ENCODE results near the gene AKR1D1. TPM values are rescaled to one million over a fixed set of nuclear protein-coding genes. Genes with fewer than 3 reads are reported as not detected.

AKR1D1 gene
- total RNA-seq, 1 donor: not detected

DNA sequence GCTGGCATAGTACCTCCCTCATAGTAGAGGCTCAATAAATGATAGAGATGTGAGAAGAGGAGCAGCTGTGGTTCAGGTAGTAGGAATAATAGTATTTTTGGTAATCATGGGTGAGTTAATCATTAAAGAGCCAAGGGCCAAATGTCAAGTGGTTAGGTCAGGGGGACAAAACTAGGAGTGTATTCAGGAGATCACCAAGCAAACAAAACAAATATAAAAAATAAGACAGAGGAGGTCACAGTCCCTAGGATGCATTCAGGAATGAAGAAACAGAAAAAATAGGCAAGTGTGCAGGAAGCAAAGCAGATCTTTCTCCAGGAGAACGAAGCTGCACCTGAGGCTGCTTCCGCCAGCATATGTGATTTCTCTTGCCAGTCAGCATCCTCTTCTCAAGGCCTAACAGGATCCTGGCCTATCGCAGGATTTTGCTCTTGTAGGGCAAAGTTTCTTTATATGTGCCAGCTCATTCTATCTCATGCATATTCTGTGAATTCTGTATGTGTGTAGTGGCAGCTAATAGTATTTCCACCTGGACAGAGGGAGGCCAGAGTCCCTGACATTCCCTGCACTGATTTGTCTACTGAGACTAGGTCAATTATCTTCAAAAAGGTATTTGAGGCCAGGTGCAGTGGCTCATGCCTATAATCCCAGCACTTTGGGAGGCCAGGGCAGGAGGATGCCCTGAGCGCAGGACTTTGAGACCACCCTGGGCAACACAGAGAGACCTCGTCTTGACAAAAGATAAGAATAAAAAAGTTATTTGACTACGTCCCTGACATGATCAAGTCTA lies 82.7 kb downstream of the AKR1D1 start:
- no peak for DNase-seq (ENCODE audit: low read depth in 2 of 3, low spot score in 2 of 3)

GRCh38 chr7:138161600-138162081 lies 85.4 kb downstream of the AKR1D1 start:
- DNase-seq (ENCODE audit: low read depth in 2 of 3, low spot score in 2 of 3): peak; percentile 59 to 94 (median 87)

GRCh38 chr7:138162236-138162635 lies 86.0 kb downstream of the AKR1D1 start:
- DNase-seq (ENCODE audit: low read depth in 2 of 3, low spot score in 2 of 3): no peak

DNA sequence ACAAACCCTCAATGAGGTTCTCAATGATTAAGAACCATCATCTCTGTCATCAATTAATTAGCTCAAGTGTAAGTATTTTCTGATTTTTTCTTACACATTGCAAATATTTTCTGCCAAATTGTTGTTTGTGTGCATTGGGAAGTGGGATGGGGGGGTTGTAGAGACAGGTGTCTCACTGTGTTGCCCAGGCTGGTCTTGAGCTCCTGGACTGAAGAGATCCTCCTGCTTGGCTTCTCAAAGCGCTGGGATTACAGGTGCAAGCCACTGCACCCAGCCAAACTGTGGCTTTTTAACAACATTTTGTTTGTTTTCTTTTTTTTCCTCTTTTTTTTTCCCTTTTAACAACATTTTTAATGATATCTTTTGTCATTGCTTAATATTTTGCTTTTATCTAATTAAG lies 87.5 kb downstream of the AKR1D1 start:
- DNase-seq (ENCODE audit: low read depth in 2 of 3, low spot score in 2 of 3): no peak

DNA sequence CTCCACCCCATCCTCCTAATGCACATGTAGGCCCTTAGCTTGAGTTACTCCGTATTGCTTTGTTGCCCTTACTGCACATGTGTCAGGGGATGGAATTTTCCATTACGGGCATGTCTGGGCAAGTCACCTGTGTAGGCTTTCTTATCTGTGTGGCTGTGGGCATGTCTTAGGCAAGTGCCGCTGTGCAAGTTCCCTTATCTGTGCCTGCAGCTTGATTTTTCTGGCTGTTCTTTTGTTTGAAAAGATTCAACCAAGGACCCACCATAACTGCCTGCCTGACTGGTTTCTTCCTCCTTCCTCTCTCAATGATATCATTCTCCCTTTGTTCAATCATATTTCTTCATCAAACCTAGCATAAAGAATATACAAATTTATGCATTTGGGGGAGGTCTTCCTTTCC lies 88.5 kb downstream of the AKR1D1 start:
- peak in 1 of 3 donors; percentile 33 for DNase-seq (ENCODE audit: low read depth in 2 of 3, low spot score in 2 of 3)

- DNase-seq (ENCODE audit: low read depth in 2 of 3, low spot score in 2 of 3): no peak
These were observed 90.4 kb downstream of the AKR1D1 start for GRCh38 chr7:138166681-138167080.

- no peak for DNase-seq (ENCODE audit: low read depth in 2 of 3, low spot score in 2 of 3)
These were observed 91.0 kb downstream of the AKR1D1 start for GRCh38 chr7:138167222-138167621.

DNA sequence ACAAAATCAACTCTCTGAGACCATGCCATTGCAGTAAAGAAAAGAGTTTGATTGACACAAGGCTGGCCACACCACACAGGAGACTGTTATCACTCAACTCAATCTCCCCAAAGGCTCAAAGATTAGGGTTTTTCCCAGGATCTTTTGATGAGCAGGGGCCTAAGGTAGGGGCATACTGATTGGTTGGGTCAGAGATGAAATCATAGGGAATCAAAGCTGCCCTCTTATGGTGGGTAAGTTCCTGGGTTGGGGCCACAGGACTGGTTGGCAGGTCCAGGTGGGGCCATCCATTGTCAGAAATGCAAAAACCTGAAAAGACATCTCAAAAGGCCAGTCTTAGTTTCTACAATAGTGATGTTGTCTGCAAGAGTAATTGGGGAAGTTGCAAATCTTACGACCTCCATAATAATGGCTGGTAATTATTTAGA lies 91.6 kb downstream of the AKR1D1 start:
- DNase-seq (ENCODE audit: low read depth in 2 of 3, low spot score in 2 of 3): no peak

Small RNA genes within 50 kb of the gene (small RNA-seq; reads per million reads assigned to genes)
- gene AC024082.2: not detected
- not detected for gene RN7SKP223

Other genes starting within 250 kb of the AKR1D1 start
- gene DGKI, start 229.5 kb upstream of the AKR1D1 start, total RNA-seq: under 0.01 TPM
- 25.0 TPM for gene CREB3L2, start 74.4 kb upstream of the AKR1D1 start, total RNA-seq